K562 treated with DMSO at 1 percent for 4 hours (cell line): Measurements from ENCODE around the gene S100G. TPM values are rescaled to one million over a fixed set of nuclear protein-coding genes. Genes with fewer than 3 reads are reported as not detected.

ENCODE experiments used
- total RNA-seq: library from RNA; unstranded; fragments of 300-600 nt; gene quantifications from 2 replicates; pipeline ENCODE4 v1.2.3, GENCODE V29; 2022; ENCODE audit not compliant: insufficient read depth

Gene S100G
- not detected in 2 replicates for total RNA-seq

GRCh38 chrX:16649858-16650257 is at the start of gene S100G:
Gene S100G (plus strand): TSS chrX:16650158. CDS start chrX:16651007, 849 bp downstream.

Other genes with a start within 250 kb of the S100G start
- 7.3 and 10.4 TPM in 2 replicates for gene CTPS2, start 62.5 kb downstream of the S100G start, total RNA-seq
- 15.5 and 16.7 TPM in 2 replicates for gene SYAP1, start 69.5 kb downstream of the S100G start, total RNA-seq
- gene TXLNG, start 136.3 kb downstream of the S100G start, total RNA-seq = 12.0 and 14.4 TPM in 2 replicates
- 86.4 and 101 TPM in 2 replicates for gene RBBP7, start 220.2 kb downstream of the S100G start, total RNA-seq